Kidney (tissue), 14 donors: Measurements from ENCODE around the gene CTNND2. TPM values are rescaled to one million over a fixed set of nuclear protein-coding genes. Genes with fewer than 3 reads are reported as not detected.

Experiments
- DNase-seq, 5 donors: peaks; one replicate each; pipeline ENCODE4 v3.0.0-alpha.2; 2013 to 2020
- FAIRE-seq: peaks from 2 replicates; lab custom pipeline; 2012; peaks lifted over from hg19 to GRCh38; lab: Jason Lieb, UNC
- H3K27ac ChIP-seq, 2 donors: one replicate each; pipeline ENCODE4 v1.7.0; 2013; ENCODE audit warnings: low read depth in 2 of 2, low read length in 2 of 2, inconsistent platforms in 1 of 2
- H3K27me3 ChIP-seq: one replicate; pipeline ENCODE4 v1.7.1; 2013; ENCODE audit warnings: low read length, inconsistent platforms; ENCODE audit not compliant: control insufficient read depth, insufficient read depth
- H3K36me3 ChIP-seq, 3 donors: one replicate each; pipeline versions ENCODE4 v1.7.0 to v1.7.1; 2013; ENCODE audit warnings: low read length in 3 of 3, control low read depth in 1 of 3, inconsistent platforms in 1 of 3; ENCODE audit not compliant: insufficient read depth in 3 of 3, control insufficient read depth in 2 of 3
- H3K4me1 ChIP-seq, 3 donors: one replicate each; pipeline versions ENCODE4 v1.7.0 to v1.7.1; 2013; ENCODE audit warnings: low read length in 3 of 3, inconsistent platforms in 1 of 3, low read depth in 1 of 3; ENCODE audit not compliant: control insufficient read depth in 2 of 3, insufficient read depth in 2 of 3
- H3K4me3 ChIP-seq, 3 donors: one replicate each; pipeline versions ENCODE4 v1.7.0 to v1.8.1; 2013; ENCODE audit warnings: low read length in 3 of 3, control low read depth in 1 of 3, inconsistent platforms in 1 of 3
- H3K9ac ChIP-seq, 3 donors: one replicate each; pipeline versions ENCODE4 v1.7.0 to v1.7.1; 2013; ENCODE audit warnings: low read length in 3 of 3, control low read depth in 1 of 3, inconsistent platforms in 1 of 3
- H3K9me3 ChIP-seq, 3 donors: one replicate each; pipeline versions ENCODE4 v1.7.0 to v1.7.1; 2013; ENCODE audit warnings: low read length in 3 of 3, control low read depth in 1 of 3, inconsistent platforms in 1 of 3; ENCODE audit not compliant: control insufficient read depth in 2 of 3, insufficient read depth in 1 of 3
- intact Hi-C: fragments of 100-400 bp; cut with DNase I; formaldehyde crosslinking; loops from one replicate; pipeline ENCODE4 v1.11.1; 2022
- polyA plus RNA-seq: library from polyadenylated mRNA; stranded (reverse); fragments of 350-450 nt; fragmentation: Illumina TruSeq; extraction: RNeasy Lipid Tissue Mini Kit (QIAGEN cat#74804); gene quantifications from one replicate; pipeline ENCODE4 v1.2.3, GENCODE V29; 2014; ENCODE audit warnings: low read depth, low replicate concordance; ENCODE audit not compliant: insufficient read depth
- total RNA-seq: library from RNA; stranded (reverse); fragmentation: NEBNext Ultra II Directional; extraction: Animal tissue kit (Norgen Biotek cat#: 25700); gene quantifications from one replicate; pipeline ENCODE4 v1.2.1, GENCODE V29; 2021
- TF ChIP-seq, protein P1 (sequence below): IDR thresholded peaks from 3 replicates; pipeline ENCODE4 v1.5.1; 2012; ENCODE audit warnings: mild to moderate bottlenecking, moderate library complexity, borderline replicate concordance; ENCODE audit not compliant: insufficient read depth; ENCODE audit errors: extremely low read depth
- donor health status: control.
- donor health status: control.
- donor health status: control.
- donor health status: control.
- donor health status: control.
- donor health status: DM: yes; HTN: yes; CAD: no.
- donor health status: Normal renal cell carcinoma (clear cell type).

The CTNND2 gene
- total and polyA plus RNA-seq, 2 donors from 2014 or later: 0.15 to 0.79 TPM

DNA sequence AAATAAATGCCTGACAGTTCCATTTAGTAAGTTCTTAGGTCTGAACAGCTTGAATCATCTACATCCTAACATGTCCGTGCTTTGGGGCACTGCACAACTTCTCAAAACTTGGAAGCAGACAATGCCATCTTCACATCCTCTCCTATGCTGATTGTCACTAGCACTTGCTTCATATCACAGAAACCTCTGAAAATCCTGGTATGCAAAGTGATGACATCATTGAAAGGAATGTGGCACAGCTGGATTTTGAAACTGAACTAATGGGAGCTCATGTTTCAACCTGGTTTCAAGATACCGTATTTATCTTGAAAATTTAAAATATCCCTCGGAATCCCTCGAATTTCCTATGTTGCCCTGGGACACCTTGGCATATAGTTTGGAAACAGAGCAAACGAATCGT, 653.0 kb downstream of the CTNND2 start:
- Histone ChIP-seq H3K4me1 (no peaks in the 10 kb centered on the region), H3K27ac (no peak overlapping the region), H3K27me3 (no peaks in the 10 kb centered on the region), H3K4me3 (no peak overlapping the region), H3K9ac (no peak overlapping the region), H3K9me3 (no peaks in the 10 kb centered on the region), H3K36me3 (no peaks in the 10 kb centered on the region)
- intact Hi-C loops: no loop called here
- DNase-seq (peak in 3 of 5 donors; percentile 32 to 75 (median 70)), FAIRE-seq (no peak)
- TF ChIP-seq, protein P1, sequence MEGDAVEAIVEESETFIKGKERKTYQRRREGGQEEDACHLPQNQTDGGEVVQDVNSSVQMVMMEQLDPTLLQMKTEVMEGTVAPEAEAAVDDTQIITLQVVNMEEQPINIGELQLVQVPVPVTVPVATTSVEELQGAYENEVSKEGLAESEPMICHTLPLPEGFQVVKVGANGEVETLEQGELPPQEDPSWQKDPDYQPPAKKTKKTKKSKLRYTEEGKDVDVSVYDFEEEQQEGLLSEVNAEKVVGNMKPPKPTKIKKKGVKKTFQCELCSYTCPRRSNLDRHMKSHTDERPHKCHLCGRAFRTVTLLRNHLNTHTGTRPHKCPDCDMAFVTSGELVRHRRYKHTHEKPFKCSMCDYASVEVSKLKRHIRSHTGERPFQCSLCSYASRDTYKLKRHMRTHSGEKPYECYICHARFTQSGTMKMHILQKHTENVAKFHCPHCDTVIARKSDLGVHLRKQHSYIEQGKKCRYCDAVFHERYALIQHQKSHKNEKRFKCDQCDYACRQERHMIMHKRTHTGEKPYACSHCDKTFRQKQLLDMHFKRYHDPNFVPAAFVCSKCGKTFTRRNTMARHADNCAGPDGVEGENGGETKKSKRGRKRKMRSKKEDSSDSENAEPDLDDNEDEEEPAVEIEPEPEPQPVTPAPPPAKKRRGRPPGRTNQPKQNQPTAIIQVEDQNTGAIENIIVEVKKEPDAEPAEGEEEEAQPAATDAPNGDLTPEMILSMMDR: no peak

DNA sequence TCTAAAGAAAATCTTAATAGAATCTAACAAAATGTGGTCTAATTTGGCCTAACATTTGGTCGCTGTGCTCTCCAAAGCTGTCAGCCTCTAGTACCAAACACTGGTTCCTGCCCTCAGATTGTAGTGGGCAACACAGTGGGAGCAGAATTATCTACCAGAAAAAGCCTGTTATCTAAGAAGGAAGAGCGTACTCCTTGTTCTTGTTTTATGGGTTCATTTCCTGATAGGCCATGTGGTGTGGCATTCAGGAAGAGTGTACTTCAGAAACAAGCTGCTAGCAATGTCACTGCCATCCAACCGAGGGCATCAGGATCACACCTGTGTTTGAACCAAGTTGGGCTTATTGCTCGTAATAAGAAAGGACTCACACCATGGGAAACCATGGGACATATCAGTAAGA, 655.3 kb downstream of the CTNND2 start:
- TF ChIP-seq, protein P1: no peak
- H3K9me3 ChIP-seq: no peaks in the 10 kb centered on the region
- no peak overlapping the region for H3K9ac ChIP-seq
- H3K27ac ChIP-seq: no peak overlapping the region
- no peaks in the 10 kb centered on the region for H3K36me3 ChIP-seq
- intact Hi-C loops: no loop called here
- no peak for DNase-seq
- no peaks in the 10 kb centered on the region for H3K4me1 ChIP-seq
- no peaks in the 10 kb centered on the region for H3K27me3 ChIP-seq
- FAIRE-seq: no peak
- H3K4me3 ChIP-seq: no peak overlapping the region

DNA sequence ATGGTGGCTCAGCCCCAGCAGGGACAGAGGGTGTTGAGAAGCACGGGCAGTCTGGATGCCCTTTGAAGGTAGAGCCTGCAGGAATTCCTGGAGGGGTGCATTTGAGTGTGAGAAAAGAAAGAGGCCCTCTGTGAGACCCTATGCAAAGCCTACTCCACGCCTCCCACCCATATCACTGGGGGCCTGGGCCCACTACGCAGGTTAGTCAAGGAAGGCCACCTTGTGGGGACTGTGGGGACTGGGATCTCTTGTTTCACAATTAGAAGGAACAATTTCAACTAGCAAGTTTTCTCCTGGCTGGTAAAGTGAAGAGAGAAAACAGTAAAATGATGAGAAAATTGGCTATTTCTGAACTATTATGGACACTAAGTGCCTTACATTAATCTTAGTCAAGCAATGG, 657.0 kb downstream of the CTNND2 start:
- Histone ChIP-seq H3K36me3 (no peaks in the 10 kb centered on the region), H3K9ac (no peak overlapping the region), H3K4me3 (no peak overlapping the region), H3K4me1 (no peaks in the 10 kb centered on the region), H3K27ac (no peak overlapping the region), H3K27me3 (no peaks in the 10 kb centered on the region), H3K9me3 (no peaks in the 10 kb centered on the region)
- TF ChIP-seq, protein P1: no peak
- intact Hi-C loops: no loop called here
- FAIRE-seq (no peak), DNase-seq (no peak)
